OCI-LY7 (cell line): Measurements from ENCODE around the gene SIX1. TPM values are rescaled to one million over a fixed set of nuclear protein-coding genes. Genes with fewer than 3 reads are reported as not detected.

ENCODE experiments used
- BruUV-seq: library from RNA; stranded (reverse); fragments of 400-500 nt; replicated peaks from 2 replicates; lab custom pipeline; 2021; lab: Mats Ljungman, UMichigan
- CTCF ChIA-PET: fragments of 300-600 bp; sonication (Branson Sonifier 250); formaldehyde crosslinking; loops from one replicate; lab custom pipeline; 2022; ENCODE audit warnings: antibody characterized with exemption; ENCODE audit not compliant: unreplicated experiment; lab: Charles Lee
- POLR2A ChIA-PET: fragments of 300-600 bp; sonication (Branson Sonifier 250); formaldehyde crosslinking; loops from one replicate; lab custom pipeline; 2022; ENCODE audit warnings: antibody characterized with exemption; lab: Charles Lee
- DNase-seq: peaks from one replicate; pipeline ENCODE4 v3.0.0-alpha.2; 2015; ENCODE audit warnings: low spot score
- H2AFZ ChIP-seq: fragments of 200-600 bp; sonication (generic), shearing (Covaris generic); 2 replicates; pipeline ENCODE4 v1.6.1; 2014; ENCODE audit warnings: mild to moderate bottlenecking, antibody characterized with exemption, low read length, moderate library complexity
- H3K27ac ChIP-seq: fragments of 200-600 bp; sonication (generic); 2 replicates; pipeline ENCODE4 v1.5.1; 2014; ENCODE audit warnings: mixed run types, low read depth, mild to moderate bottlenecking, moderate library complexity, low read length, inconsistent platforms; ENCODE audit not compliant: poor library complexity, severe bottlenecking
- H3K36me3 ChIP-seq: fragments of 200-600 bp; sonication (generic); 2 replicates; pipeline ENCODE4 v1.6.1; 2014; ENCODE audit warnings: mild to moderate bottlenecking, antibody characterized with exemption, low read length, moderate library complexity, mixed read lengths; ENCODE audit not compliant: insufficient read depth
- H3K4me1 ChIP-seq: fragments of 200-600 bp; sonication (generic); 2 replicates; pipeline ENCODE4 v1.5.1; 2014; ENCODE audit warnings: mild to moderate bottlenecking, low read length; ENCODE audit not compliant: insufficient read depth, poor library complexity, severe bottlenecking
- H3K4me2 ChIP-seq: fragments of 200-600 bp; sonication (generic); 2 replicates; pipeline ENCODE4 v1.6.1; 2014; ENCODE audit warnings: mild to moderate bottlenecking, low read length
- H3K4me3 ChIP-seq: fragments of 200-600 bp; sonication (generic); 2 replicates; pipeline ENCODE4 v1.5.1; 2014; ENCODE audit warnings: mild to moderate bottlenecking, low read depth, low read length; ENCODE audit not compliant: poor library complexity, severe bottlenecking
- H3K79me2 ChIP-seq: fragments of 200-600 bp; sonication (generic); 2 replicates; pipeline ENCODE4 v1.6.1; 2016; ENCODE audit warnings: low read depth, mild to moderate bottlenecking, low read length, moderate library complexity, mixed read lengths; ENCODE audit not compliant: insufficient read depth
- H3K9me2 ChIP-seq: fragments of 200-600 bp; sonication (generic); 2 replicates; pipeline ENCODE4 v1.6.1; 2016; ENCODE audit warnings: mild to moderate bottlenecking, low read length, mixed read lengths; ENCODE audit not compliant: insufficient read depth
- H3K9me3 ChIP-seq: fragments of 200-600 bp; sonication (generic); 2 replicates; pipeline ENCODE4 v1.6.1; 2014; ENCODE audit warnings: mild to moderate bottlenecking, mixed run types, low read length, mixed read lengths
- H4K20me1 ChIP-seq: fragments of 200-600 bp; sonication (generic); 2 replicates; pipeline ENCODE4 v1.6.1; 2014; ENCODE audit warnings: mild to moderate bottlenecking, antibody characterized with exemption, low read length, moderate library complexity, mixed read lengths; ENCODE audit not compliant: insufficient read depth
- EZH2phosphoT487 ChIP-seq: fragments of 200-600 bp; sonication (generic); IDR thresholded peaks from 2 replicates; pipeline ENCODE4 v1.6.1; 2018; ENCODE audit warnings: low read depth, borderline replicate concordance, mild to moderate bottlenecking, mixed run types, antibody characterized with exemption, low read length, moderate library complexity, mixed read lengths
- intact Hi-C: fragments of 100-400 bp; cut with micrococcal nuclease; formaldehyde crosslinking; loops from one replicate; pipeline ENCODE4 v1.10.0; 2022; ENCODE audit not compliant: unreplicated experiment
- total RNA-seq, 2 experiments: library from RNA; depleted of rRNA in 1 of 2; stranded (reverse); fragments of >200 nt in 1 of 2; shearing (Covaris generic) in 1 of 2; gene quantifications; 2 replicates each; pipeline ENCODE4 v1.2.3, GENCODE V29; 2014 to 2022
- TF ChIP-seq, protein P1 (sequence below): fragments of 200-600 bp; sonication (generic); conservative IDR thresholded peaks from 2 replicates; pipeline ENCODE4 v1.5.1; 2014; ENCODE audit warnings: mild to moderate bottlenecking, antibody characterized with exemption, low read length, moderate library complexity, mixed read lengths

SIX1 gene
- total RNA-seq, 2 experiments from 2014 or later = 0.35 to 2.9 TPM

GRCh38 chr14:60655119-60655897 is 6.0 kb upstream of the SIX1 start:
- Histone ChIP-seq H3K4me3 (no peak overlapping the region), H3K36me3 (no peaks in the 10 kb centered on the region), H3K27ac (no peak overlapping the region), H4K20me1 (no peaks in the 10 kb centered on the region), H3K9me3 (no peaks in the 10 kb centered on the region), H3K79me2 (no peaks in the 10 kb centered on the region), H2AFZ (no peak overlapping the region), H3K9me2 (no peaks in the 10 kb centered on the region), H3K4me2 (no peak overlapping the region), H3K4me1 (peaks cover 34% of the 10 kb centered on the region)
- no peak for DNase-seq
- intact Hi-C loops = no loop called here
- ChIA-PET CTCF (no interaction called here), POLR2A (interaction anchor here (0.5 to 1.2 kb wide), 4 partner anchors 34 to 1096 kb away, joined by 3 to 6 read pairs (median 3); no protein-coding TSS in a partner anchor)
- TF ChIP-seq, protein P1, sequence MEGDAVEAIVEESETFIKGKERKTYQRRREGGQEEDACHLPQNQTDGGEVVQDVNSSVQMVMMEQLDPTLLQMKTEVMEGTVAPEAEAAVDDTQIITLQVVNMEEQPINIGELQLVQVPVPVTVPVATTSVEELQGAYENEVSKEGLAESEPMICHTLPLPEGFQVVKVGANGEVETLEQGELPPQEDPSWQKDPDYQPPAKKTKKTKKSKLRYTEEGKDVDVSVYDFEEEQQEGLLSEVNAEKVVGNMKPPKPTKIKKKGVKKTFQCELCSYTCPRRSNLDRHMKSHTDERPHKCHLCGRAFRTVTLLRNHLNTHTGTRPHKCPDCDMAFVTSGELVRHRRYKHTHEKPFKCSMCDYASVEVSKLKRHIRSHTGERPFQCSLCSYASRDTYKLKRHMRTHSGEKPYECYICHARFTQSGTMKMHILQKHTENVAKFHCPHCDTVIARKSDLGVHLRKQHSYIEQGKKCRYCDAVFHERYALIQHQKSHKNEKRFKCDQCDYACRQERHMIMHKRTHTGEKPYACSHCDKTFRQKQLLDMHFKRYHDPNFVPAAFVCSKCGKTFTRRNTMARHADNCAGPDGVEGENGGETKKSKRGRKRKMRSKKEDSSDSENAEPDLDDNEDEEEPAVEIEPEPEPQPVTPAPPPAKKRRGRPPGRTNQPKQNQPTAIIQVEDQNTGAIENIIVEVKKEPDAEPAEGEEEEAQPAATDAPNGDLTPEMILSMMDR = no peak
- no peak for TF ChIP-seq EZH2phosphoT487
- BruUV-seq = no TSS peak

DNA sequence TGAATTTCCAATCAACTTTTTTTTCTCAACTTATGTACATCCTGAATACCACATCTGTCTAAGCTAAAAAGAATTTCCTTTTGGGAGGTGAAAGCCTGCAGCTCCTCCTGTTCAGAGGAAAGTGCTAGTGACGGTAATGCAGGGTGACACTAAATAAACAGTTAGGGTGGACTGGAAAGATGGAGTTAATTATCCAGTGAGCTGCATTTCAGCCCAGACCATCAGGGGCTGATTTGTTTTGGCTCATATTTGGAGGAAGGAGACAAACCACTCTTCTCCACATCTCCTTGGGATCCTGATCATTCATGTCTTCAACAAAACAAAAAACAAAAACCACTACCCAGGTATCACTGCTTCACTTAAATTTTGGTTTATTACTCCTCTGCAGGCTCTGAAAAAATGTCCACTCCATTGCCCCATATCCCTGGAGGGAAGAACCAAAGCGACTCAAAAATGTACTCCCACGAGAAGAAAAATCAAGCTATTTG is 5.1 kb upstream of the SIX1 start:
- no peaks in the 10 kb centered on the region for H3K79me2 ChIP-seq
- H3K4me3 ChIP-seq = no peak overlapping the region
- no peaks in the 10 kb centered on the region for H3K9me2 ChIP-seq
- no peak for DNase-seq
- H2AFZ ChIP-seq = no peak overlapping the region
- ChIA-PET POLR2A (interaction anchor here (0.7 to 1.0 kb wide), 4 partner anchors 336 to 1095 kb away, joined by 3 read pairs; no protein-coding TSS in a partner anchor), CTCF (interaction anchor here (0.7 kb wide), 1 partner anchor 367 kb away, joined by 3 read pairs; no protein-coding TSS in a partner anchor)
- BruUV-seq = no TSS peak
- no peak for TF ChIP-seq EZH2phosphoT487
- TF ChIP-seq, protein P1 = no peak
- H3K27ac ChIP-seq = no peak overlapping the region
- intact Hi-C loops = no loop called here
- H3K4me2 ChIP-seq = no peak overlapping the region
- H3K9me3 ChIP-seq = no peaks in the 10 kb centered on the region
- H3K36me3 ChIP-seq = no peaks in the 10 kb centered on the region
- H3K4me1 ChIP-seq = peaks cover 29% of the 10 kb centered on the region
- H4K20me1 ChIP-seq = no peaks in the 10 kb centered on the region

GRCh38 chr14:60653701-60654161 is 4.5 kb upstream of the SIX1 start:
- Histone ChIP-seq H3K27ac (no peak overlapping the region), H4K20me1 (no peaks in the 10 kb centered on the region), H3K36me3 (no peaks in the 10 kb centered on the region), H3K9me3 (no peaks in the 10 kb centered on the region), H3K4me1 (peaks cover 23% of the 10 kb centered on the region), H3K4me2 (no peak overlapping the region), H2AFZ (no peak overlapping the region), H3K79me2 (no peaks in the 10 kb centered on the region), H3K9me2 (no peaks in the 10 kb centered on the region), H3K4me3 (no peak overlapping the region)
- CTCF ChIA-PET = no interaction called here
- POLR2A ChIA-PET = interaction anchor here (1.0 kb wide), 1 partner anchor 381 kb away, joined by 3 read pairs; no protein-coding TSS in a partner anchor
- no TSS peak for BruUV-seq
- DNase-seq = no peak
- TF ChIP-seq, protein P1 = no peak
- TF ChIP-seq EZH2phosphoT487 = no peak
- intact Hi-C loops = no loop called here
